HG02588 (cell line): ENCODE measurements around the gene STEAP2.

Source experiments
- ATAC-seq: cut with Tn5 transposase; IDR thresholded peaks from one replicate; pipeline ENCODE4 v1.9.1; 2021; ENCODE audit warnings: mild to moderate bottlenecking, moderate library complexity; ENCODE audit not compliant: unreplicated experiment

Gene STEAP2

DNA sequence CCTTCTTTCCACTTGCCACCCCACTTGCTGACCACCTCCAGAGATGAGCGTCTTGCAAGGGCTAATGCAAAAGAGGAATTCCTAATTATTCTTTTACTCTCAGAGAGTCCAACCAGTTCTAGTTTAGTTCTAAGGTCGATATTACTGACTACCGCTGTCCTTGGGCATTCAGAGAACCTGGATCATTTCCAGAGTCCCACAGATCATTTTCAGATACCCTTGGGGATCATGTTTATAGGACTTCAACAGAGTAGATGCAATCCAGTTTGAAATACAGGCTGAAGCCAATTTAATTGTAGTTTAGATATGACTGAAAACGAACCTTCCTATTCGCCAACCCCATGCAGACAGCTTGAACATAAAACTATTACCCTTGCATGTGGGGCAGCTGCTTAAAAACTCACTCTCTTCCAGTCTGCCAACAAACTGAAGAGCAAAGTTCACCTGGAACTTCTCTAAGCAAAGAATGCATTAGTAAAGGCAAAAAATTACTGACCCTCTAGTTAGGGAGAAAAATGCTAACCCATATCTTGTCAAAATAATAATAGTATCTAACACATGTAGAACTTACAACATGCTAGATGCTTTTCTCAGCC lies 55.8 kb downstream of the STEAP2 start:
- no peak for ATAC-seq

- no peak for ATAC-seq
These were observed 57.6 kb downstream of the STEAP2 start for GRCh38 chr7:90269163-90269562.

DNA sequence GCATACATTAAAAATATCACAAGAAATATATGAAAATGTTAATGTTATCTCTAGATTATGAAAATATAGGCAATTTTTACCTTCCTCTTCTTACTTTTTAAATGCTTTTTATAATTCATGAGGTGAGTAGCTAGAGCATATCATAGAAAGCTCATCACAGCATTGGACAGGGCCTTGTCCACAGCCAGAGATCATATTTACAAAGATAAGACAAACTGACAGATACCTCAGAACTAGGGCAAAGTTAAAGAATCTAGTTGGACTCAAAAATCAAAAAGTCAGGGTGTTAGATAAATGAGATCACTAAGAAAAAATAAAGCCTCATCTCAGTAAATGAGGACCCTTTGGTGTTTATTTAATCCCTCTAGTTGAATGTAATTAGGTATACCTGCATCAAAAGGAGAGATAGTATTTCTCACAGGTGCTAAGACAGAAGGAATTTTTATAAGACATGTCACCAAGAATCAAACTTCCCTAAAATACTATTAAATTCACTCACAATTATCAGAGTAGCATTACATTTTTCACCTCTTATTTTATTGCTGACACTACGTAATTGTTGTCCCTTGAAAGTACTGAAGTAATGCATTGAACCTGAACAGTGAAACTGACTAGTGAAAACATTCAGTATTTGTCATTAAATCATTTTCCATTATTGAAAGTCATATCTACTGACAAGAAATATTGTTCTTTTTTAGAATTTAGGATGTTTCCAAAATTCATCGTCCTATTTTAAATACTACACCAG lies 59.1 kb downstream of the STEAP2 start:
- ATAC-seq, result no peak

DNA sequence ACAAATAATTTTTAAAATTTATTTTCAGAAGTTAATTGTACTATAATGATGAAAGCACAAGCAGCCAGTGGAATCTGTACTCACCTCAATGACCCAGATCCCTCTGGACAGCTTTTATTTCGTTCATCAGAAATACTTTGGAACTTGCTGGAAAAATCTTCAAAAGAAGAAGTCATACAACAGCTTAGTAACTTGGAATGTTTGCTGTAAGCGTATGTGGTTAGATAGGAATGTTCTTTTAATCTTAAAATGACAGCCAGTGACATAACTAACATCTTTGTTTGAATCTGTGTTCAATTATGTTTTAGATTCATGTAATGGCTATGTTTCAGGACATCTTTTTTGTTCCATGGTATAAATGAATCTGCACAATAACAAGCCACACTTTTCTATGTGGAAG lies 60.2 kb downstream of the STEAP2 start:
- no peak for ATAC-seq

- no peak for ATAC-seq
These were observed 60.7 kb downstream of the STEAP2 start for GRCh38 chr7:90272242-90272641.

- no peak for ATAC-seq
These were observed 62.6 kb downstream of the STEAP2 start for GRCh38 chr7:90274161-90274560.

DNA sequence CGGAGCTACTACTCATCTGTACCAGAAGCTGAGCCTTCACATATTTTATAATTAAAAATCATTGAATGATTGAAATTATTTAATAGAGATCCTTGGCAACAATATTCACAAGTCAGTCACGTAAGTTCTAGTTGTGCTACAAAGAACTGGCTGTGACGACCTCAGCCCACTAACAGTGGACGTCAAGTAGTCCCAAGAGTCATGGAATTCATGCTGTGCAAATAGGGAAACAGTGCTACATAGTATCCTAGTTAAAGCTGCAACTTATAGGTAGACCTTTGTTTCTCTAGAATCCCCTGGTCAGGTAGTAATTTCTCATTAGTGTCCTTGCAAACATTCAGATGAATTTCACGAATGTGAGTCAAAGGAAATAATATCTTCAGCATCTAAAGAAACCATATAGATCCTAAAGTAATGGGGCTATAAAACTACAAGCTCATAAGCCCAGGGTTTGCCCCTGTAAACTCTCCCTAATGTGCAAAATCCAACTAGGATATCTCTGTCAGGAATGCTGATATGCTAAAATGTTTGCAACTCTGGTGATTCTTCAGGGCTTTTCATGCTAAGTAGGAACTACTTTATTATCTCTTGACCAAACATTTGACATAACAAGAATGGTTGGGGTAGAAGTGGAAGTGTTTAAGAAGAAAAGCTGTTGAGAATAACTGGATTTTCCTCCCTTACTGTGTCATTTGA lies 64.6 kb downstream of the STEAP2 start:
- ATAC-seq, result no peak
